HL-60 (cell line): ENCODE data around the gene TTLL7.

Experiments
- DNase-seq, 2 experiments: peaks; one replicate each; pipeline ENCODE4 v3.0.0-alpha.2; 2010 to 2020; ENCODE audit warnings: low read depth in 1 of 2, low spot score in 1 of 2
- H3K27ac ChIP-seq: fragments of 250-450 bp; sonication (Bioruptor Pico); replicated peaks from 2 replicates; pipeline ENCODE4 v1.5.1; 2020; ENCODE audit warnings: mild to moderate bottlenecking, moderate library complexity
- H3K27me3 ChIP-seq: fragments of 250-450 bp; sonication (Bioruptor Pico); 2 replicates; pipeline ENCODE4 v1.5.1; 2021; ENCODE audit warnings: mild to moderate bottlenecking, moderate library complexity; ENCODE audit not compliant: insufficient read depth, poor library complexity, severe bottlenecking
- H3K4me3 ChIP-seq: replicated peaks from 2 replicates; pipeline ENCODE4 v1.5.1; 2011; ENCODE audit warnings: mild to moderate bottlenecking, control low read depth, low read length; ENCODE audit not compliant: insufficient read depth
- GABPA ChIP-seq: IDR thresholded peaks from 2 replicates; pipeline ENCODE4 v1.6.1; 2012; ENCODE audit warnings: low read depth
- POLR2AphosphoS5 ChIP-seq: IDR thresholded peaks from 2 replicates; pipeline ENCODE4 v1.6.1; 2012; ENCODE audit warnings: low read depth
- SPI1 ChIP-seq: IDR thresholded peaks from 2 replicates; pipeline ENCODE4 v1.6.1; 2012; ENCODE audit warnings: low read depth, mild to moderate bottlenecking, borderline replicate concordance
- TF ChIP-seq, protein P1 (sequence below): IDR thresholded peaks from 2 replicates; pipeline ENCODE4 v1.6.1; 2012; ENCODE audit warnings: low read depth; ENCODE audit not compliant: insufficient replicate concordance
- TF ChIP-seq, protein P2 (sequence below): IDR thresholded peaks from one replicate; pipeline ENCODE4 v1.5.1; 2011; ENCODE audit warnings: low read length, control low read depth, inconsistent platforms; ENCODE audit not compliant: insufficient read depth

TTLL7 gene

DNA sequence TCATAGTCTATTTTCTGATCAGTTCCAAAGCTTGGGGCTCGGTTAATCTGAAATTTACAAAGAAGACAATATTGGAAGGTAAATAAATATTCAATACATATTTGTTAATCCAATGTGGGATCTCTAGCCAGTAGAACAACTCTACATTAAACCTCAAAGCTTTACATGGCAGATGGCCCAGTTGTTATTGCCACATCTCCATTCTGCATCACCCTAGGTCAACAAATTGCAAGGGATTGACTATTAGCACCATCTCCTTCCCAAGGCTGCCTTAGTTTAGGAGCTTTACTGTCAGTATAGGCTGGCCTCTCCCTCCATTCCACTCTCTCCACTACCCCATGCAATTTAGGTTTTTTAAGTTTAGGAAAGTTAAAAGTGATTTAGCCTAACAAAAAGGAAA, 69.7 kb downstream of the TTLL7 start:
- Histone ChIP-seq H3K27me3 (no peaks in the 10 kb centered on the region), H3K4me3 (no peak overlapping the region), H3K27ac (no peak overlapping the region)
- DNase-seq, result no peak
- TF ChIP-seq SPI1 (no peak), GABPA (no peak), POLR2AphosphoS5 (no peak)
- TF ChIP-seq, protein P1, sequence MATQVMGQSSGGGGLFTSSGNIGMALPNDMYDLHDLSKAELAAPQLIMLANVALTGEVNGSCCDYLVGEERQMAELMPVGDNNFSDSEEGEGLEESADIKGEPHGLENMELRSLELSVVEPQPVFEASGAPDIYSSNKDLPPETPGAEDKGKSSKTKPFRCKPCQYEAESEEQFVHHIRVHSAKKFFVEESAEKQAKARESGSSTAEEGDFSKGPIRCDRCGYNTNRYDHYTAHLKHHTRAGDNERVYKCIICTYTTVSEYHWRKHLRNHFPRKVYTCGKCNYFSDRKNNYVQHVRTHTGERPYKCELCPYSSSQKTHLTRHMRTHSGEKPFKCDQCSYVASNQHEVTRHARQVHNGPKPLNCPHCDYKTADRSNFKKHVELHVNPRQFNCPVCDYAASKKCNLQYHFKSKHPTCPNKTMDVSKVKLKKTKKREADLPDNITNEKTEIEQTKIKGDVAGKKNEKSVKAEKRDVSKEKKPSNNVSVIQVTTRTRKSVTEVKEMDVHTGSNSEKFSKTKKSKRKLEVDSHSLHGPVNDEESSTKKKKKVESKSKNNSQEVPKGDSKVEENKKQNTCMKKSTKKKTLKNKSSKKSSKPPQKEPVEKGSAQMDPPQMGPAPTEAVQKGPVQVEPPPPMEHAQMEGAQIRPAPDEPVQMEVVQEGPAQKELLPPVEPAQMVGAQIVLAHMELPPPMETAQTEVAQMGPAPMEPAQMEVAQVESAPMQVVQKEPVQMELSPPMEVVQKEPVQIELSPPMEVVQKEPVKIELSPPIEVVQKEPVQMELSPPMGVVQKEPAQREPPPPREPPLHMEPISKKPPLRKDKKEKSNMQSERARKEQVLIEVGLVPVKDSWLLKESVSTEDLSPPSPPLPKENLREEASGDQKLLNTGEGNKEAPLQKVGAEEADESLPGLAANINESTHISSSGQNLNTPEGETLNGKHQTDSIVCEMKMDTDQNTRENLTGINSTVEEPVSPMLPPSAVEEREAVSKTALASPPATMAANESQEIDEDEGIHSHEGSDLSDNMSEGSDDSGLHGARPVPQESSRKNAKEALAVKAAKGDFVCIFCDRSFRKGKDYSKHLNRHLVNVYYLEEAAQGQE, result no peak
- TF ChIP-seq, protein P2, sequence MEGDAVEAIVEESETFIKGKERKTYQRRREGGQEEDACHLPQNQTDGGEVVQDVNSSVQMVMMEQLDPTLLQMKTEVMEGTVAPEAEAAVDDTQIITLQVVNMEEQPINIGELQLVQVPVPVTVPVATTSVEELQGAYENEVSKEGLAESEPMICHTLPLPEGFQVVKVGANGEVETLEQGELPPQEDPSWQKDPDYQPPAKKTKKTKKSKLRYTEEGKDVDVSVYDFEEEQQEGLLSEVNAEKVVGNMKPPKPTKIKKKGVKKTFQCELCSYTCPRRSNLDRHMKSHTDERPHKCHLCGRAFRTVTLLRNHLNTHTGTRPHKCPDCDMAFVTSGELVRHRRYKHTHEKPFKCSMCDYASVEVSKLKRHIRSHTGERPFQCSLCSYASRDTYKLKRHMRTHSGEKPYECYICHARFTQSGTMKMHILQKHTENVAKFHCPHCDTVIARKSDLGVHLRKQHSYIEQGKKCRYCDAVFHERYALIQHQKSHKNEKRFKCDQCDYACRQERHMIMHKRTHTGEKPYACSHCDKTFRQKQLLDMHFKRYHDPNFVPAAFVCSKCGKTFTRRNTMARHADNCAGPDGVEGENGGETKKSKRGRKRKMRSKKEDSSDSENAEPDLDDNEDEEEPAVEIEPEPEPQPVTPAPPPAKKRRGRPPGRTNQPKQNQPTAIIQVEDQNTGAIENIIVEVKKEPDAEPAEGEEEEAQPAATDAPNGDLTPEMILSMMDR, result no peak

DNA sequence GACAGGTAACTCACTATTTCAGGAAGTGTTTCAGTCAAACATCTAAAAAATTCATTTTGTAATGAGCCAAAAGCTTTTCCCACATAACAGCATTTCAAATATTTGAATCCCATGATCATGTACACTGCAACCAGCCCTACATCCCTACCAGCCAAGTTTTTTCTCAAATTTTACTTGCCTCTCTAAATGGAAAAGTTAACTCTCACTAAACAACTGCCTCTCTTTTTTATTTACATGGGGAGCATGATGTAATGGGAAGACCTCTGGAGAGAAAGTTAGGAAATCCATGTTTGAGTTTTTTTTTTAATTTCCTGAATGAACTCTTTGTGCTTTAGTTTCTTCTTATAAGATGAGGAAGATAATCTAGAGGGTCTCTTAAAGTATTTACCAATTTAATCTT, 70.5 kb downstream of the TTLL7 start:
- Histone ChIP-seq H3K27me3 (no peaks in the 10 kb centered on the region), H3K4me3 (no peak overlapping the region), H3K27ac (no peak overlapping the region)
- DNase-seq, result no peak
- TF ChIP-seq, protein P2, result no peak
- no peak for TF ChIP-seq GABPA
- TF ChIP-seq SPI1, result no peak
- TF ChIP-seq, protein P1, result no peak
- no peak for TF ChIP-seq POLR2AphosphoS5

DNA sequence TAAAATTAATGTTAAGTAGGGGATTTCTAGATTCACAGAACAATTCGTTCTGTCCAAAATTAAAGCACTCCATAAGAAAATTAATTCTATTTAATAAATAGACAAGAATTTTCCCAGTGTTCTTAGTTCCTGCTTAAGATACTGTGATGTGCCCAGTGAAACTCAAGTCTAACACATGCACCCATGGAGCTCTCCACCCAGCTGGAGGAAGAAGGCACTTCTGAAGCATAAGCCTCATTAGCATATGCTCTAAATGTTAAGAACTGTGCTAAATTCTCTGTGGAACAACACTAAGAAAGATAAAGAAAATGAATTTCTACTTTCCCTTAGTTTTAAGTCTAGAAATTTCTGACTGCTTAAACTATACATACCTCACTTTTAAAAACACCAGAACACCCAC, 71.2 kb downstream of the TTLL7 start:
- H3K27me3 ChIP-seq, result no peaks in the 10 kb centered on the region
- TF ChIP-seq, protein P1, result no peak
- TF ChIP-seq, protein P2, result no peak
- TF ChIP-seq POLR2AphosphoS5 (no peak), SPI1 (no peak), GABPA (no peak)
- no peak for DNase-seq
- H3K4me3 ChIP-seq, result no peak overlapping the region
- no peak overlapping the region for H3K27ac ChIP-seq
